ENCODE results near the gene TRIM62.

GRCh38 chr1:33157131-33157530 is 24.7 kb downstream of the TRIM62 start:
- TF ChIP-seq CTCF (IDR thresholded peaks at IDR 0.05) (no peak), ZFX (IDR thresholded peaks at IDR 0.05; ENCODE audit: borderline replicate concordance) (no peak)
